Measurements from ENCODE around the gene COX4I1. TPM values are rescaled to one million over a fixed set of nuclear protein-coding genes. Genes with fewer than 3 reads are reported as not detected.

COX4I1 gene
- total and polyA plus RNA-seq, 10 of the 15 experiments (the other 5 are each of a cell fraction or from before 2014, with no cell fraction given): 480 to 1,889 (median 872) TPM

- peak; percentile 26; the same call in 1 of the 2 replicates for TF ChIP-seq CHD2 (IDR thresholded peaks at IDR 0.05; ENCODE audit: borderline replicate concordance, low read depth, low read length)
- peak; percentile 70 for TF ChIP-seq ATF7 (IDR thresholded peaks at IDR 0.05; ENCODE audit: low read depth)
- TF ChIP-seq DPF2 (IDR thresholded peaks at IDR 0.05): peak; percentile 23; the same call in 1 of the 2 replicates
- peak; percentile 93 for TF ChIP-seq TCF3 (IDR thresholded peaks at IDR 0.05; ENCODE audit: borderline replicate concordance, insufficient read depth, low read depth, low read length)
- TF ChIP-seq ATF2 (IDR thresholded peaks at IDR 0.05; ENCODE audit: low read length): no peak
- TF ChIP-seq MTA2 (IDR thresholded peaks at IDR 0.05; ENCODE audit: low read depth): no peak
- TF ChIP-seq TCF12 (IDR thresholded peaks at IDR 0.05; ENCODE audit: low read depth, low read length): peak; percentile 95
- TF ChIP-seq BACH1 (IDR thresholded peaks at IDR 0.05; ENCODE audit: borderline replicate concordance): no peak
- peak; percentile 100 for TF ChIP-seq SMC3 (IDR thresholded peaks at IDR 0.05; ENCODE audit: borderline replicate concordance, low read length)
- TF ChIP-seq RCOR1 (conservative IDR thresholded peaks at IDR 0.05; ENCODE audit: low read depth, low read length): no peak
- TF ChIP-seq IKZF1 (conservative IDR thresholded peaks at IDR 0.05): peak; percentile 65
- no peak for TF ChIP-seq NFIC (IDR thresholded peaks at IDR 0.05; ENCODE audit: low read depth, low read length)
- TF ChIP-seq SIX5 (IDR thresholded peaks at IDR 0.05; ENCODE audit: low read depth, low read length, severe bottlenecking): no peak
- TF ChIP-seq RB1 (IDR thresholded peaks at IDR 0.05; ENCODE audit: borderline replicate concordance): peak; percentile 81; the same call in 1 of the 2 replicates
- no peak for TF ChIP-seq ZBED1 (IDR thresholded peaks at IDR 0.05; ENCODE audit: borderline replicate concordance)
- TF ChIP-seq MEF2A (IDR thresholded peaks at IDR 0.05; ENCODE audit: insufficient read depth, low read depth, low read length): peak; percentile 48; the same call in 1 of the 2 replicates
- no peak for TF ChIP-seq POLR2A (IDR thresholded peaks at IDR 0.05; ENCODE audit: low read depth, low read length)
- TF ChIP-seq TCF7 (IDR thresholded peaks at IDR 0.05; ENCODE audit: borderline replicate concordance): no peak
- TF ChIP-seq GATAD2B (conservative IDR thresholded peaks at IDR 0.05; ENCODE audit: low read depth): 0 out of 2 replicates have a peak, but pooled peaks have one; percentile 41
- 0 out of 2 replicates have a peak, but pooled peaks have one; percentile 17 for TF ChIP-seq NR2C1 (IDR thresholded peaks at IDR 0.05)
- TF ChIP-seq, protein P1, sequence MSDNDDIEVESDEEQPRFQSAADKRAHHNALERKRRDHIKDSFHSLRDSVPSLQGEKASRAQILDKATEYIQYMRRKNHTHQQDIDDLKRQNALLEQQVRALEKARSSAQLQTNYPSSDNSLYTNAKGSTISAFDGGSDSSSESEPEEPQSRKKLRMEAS (IDR thresholded peaks at IDR 0.05; ENCODE audit: low read depth, low read length): no peak
- TF ChIP-seq, protein P2, sequence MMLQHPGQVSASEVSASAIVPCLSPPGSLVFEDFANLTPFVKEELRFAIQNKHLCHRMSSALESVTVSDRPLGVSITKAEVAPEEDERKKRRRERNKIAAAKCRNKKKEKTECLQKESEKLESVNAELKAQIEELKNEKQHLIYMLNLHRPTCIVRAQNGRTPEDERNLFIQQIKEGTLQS (IDR thresholded peaks at IDR 0.05; ENCODE audit: borderline replicate concordance, extremely low read depth, low read depth, low read length): 0 out of 2 replicates have a peak, but pooled peaks have one; percentile 27
- TF ChIP-seq RUNX3 (IDR thresholded peaks at IDR 0.05; ENCODE audit: low read length): peak; percentile 62; the same call in 1 of the 2 replicates
- TF ChIP-seq, protein P3, sequence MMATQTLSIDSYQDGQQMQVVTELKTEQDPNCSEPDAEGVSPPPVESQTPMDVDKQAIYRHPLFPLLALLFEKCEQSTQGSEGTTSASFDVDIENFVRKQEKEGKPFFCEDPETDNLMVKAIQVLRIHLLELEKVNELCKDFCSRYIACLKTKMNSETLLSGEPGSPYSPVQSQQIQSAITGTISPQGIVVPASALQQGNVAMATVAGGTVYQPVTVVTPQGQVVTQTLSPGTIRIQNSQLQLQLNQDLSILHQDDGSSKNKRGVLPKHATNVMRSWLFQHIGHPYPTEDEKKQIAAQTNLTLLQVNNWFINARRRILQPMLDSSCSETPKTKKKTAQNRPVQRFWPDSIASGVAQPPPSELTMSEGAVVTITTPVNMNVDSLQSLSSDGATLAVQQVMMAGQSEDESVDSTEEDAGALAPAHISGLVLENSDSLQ (IDR thresholded peaks at IDR 0.05): no peak
- TF ChIP-seq, protein P4, sequence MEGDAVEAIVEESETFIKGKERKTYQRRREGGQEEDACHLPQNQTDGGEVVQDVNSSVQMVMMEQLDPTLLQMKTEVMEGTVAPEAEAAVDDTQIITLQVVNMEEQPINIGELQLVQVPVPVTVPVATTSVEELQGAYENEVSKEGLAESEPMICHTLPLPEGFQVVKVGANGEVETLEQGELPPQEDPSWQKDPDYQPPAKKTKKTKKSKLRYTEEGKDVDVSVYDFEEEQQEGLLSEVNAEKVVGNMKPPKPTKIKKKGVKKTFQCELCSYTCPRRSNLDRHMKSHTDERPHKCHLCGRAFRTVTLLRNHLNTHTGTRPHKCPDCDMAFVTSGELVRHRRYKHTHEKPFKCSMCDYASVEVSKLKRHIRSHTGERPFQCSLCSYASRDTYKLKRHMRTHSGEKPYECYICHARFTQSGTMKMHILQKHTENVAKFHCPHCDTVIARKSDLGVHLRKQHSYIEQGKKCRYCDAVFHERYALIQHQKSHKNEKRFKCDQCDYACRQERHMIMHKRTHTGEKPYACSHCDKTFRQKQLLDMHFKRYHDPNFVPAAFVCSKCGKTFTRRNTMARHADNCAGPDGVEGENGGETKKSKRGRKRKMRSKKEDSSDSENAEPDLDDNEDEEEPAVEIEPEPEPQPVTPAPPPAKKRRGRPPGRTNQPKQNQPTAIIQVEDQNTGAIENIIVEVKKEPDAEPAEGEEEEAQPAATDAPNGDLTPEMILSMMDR (IDR thresholded peaks at IDR 0.05 in 2 of 3, conservative IDR thresholded peaks at IDR 0.05 in 1 of 3; ENCODE audit: control insufficient read depth in 2 of 3, extremely low read depth in 1 of 3, insufficient read depth in 1 of 3, low read depth in 3 of 3, low read length in 3 of 3): peak; percentile 91 to 99 (median 93)
Measured at GRCh38 chr16:85821390-85822135, 22.1 kb downstream of the COX4I1 start (continued).

Data from GM12878 (cell line).